HG03097 (cell line): Measurements from ENCODE around the gene PIK3R4.

Experiments used
- ATAC-seq: cut with Tn5 transposase; IDR thresholded peaks from one replicate; pipeline ENCODE4 v1.9.1; 2021; ENCODE audit not compliant: unreplicated experiment, low FRiP score

Gene PIK3R4

GRCh38 chr3:130743354-130743753, 3.3 kb downstream of the PIK3R4 start:
- no peak for ATAC-seq

GRCh38 chr3:130741946-130742610, 4.6 kb downstream of the PIK3R4 start:
- ATAC-seq, result no peak

- no peak for ATAC-seq
Measured at GRCh38 chr3:130739848-130740247, 6.8 kb downstream of the PIK3R4 start.

GRCh38 chr3:130738241-130738640, 8.4 kb downstream of the PIK3R4 start:
- ATAC-seq, result no peak

- ATAC-seq, result no peak
Measured at GRCh38 chr3:130737622-130738021, 9.0 kb downstream of the PIK3R4 start.

- ATAC-seq, result no peak
Measured at GRCh38 chr3:130733236-130733875, 13.3 kb downstream of the PIK3R4 start.

GRCh38 chr3:130732501-130732900, 14.1 kb downstream of the PIK3R4 start:
- no peak for ATAC-seq

GRCh38 chr3:130731817-130732216, 14.8 kb downstream of the PIK3R4 start:
- no peak for ATAC-seq

- ATAC-seq, result no peak
Measured at GRCh38 chr3:130729154-130729553, 17.5 kb downstream of the PIK3R4 start.

- no peak for ATAC-seq
Measured at GRCh38 chr3:130728037-130728436, 18.6 kb downstream of the PIK3R4 start.

- no peak for ATAC-seq
Measured at GRCh38 chr3:130725746-130726145, 20.9 kb downstream of the PIK3R4 start.

GRCh38 chr3:130715616-130716015, 31.0 kb downstream of the PIK3R4 start:
- ATAC-seq, result no peak

- no peak for ATAC-seq
Measured at GRCh38 chr3:130712718-130713423, 33.8 kb downstream of the PIK3R4 start.

GRCh38 chr3:130711565-130712324, 34.9 kb downstream of the PIK3R4 start:
- no peak for ATAC-seq

- ATAC-seq, result no peak
Measured at GRCh38 chr3:130709671-130710070, 37.0 kb downstream of the PIK3R4 start.

- ATAC-seq, result no peak
Measured at GRCh38 chr3:130707902-130708601, 38.6 kb downstream of the PIK3R4 start.

GRCh38 chr3:130705501-130705900, 41.1 kb downstream of the PIK3R4 start:
- no peak for ATAC-seq

- ATAC-seq, result no peak
Measured at GRCh38 chr3:130702985-130703384, 43.6 kb downstream of the PIK3R4 start.

GRCh38 chr3:130700541-130700940, 46.1 kb downstream of the PIK3R4 start:
- ATAC-seq, result no peak

GRCh38 chr3:130699765-130700164, 46.9 kb downstream of the PIK3R4 start:
- no peak for ATAC-seq
